GM18520 (cell line): Measurements from ENCODE around the gene PHF14.
A peak's percentile ranks its signal among the peaks of the same experiment; 100 is the strongest.

Experiments used
- ATAC-seq: cut with Tn5 transposase; IDR thresholded peaks from one replicate; pipeline ENCODE4 v1.9.1; 2021; ENCODE audit not compliant: unreplicated experiment

PHF14 gene

GRCh38 chr7:11206177-11206899 lies 232.7 kb downstream of the PHF14 start:
- no peak for ATAC-seq

GRCh38 chr7:11207565-11207964 lies 233.9 kb downstream of the PHF14 start:
- ATAC-seq, result no peak

GRCh38 chr7:11208883-11209465 lies 235.3 kb downstream of the PHF14 start:
- ATAC-seq, result no peak

- ATAC-seq, result no peak
Measured at GRCh38 chr7:11210374-11210773, 236.7 kb downstream of the PHF14 start.

GRCh38 chr7:11212080-11212711 lies 238.5 kb downstream of the PHF14 start:
- ATAC-seq, result peak; percentile 60

- ATAC-seq, result no peak
Measured at GRCh38 chr7:11212816-11213215, 239.1 kb downstream of the PHF14 start.

- no peak for ATAC-seq
Measured at GRCh38 chr7:11213266-11213665, 239.6 kb downstream of the PHF14 start.

- no peak for ATAC-seq
Measured at GRCh38 chr7:11216276-11216675, 242.6 kb downstream of the PHF14 start.

- ATAC-seq, result no peak
Measured at GRCh38 chr7:11217848-11218565, 244.3 kb downstream of the PHF14 start.
